Chondrocyte (in vitro differentiated cells): Measurements from ENCODE around the gene PAIP2B. TPM values are rescaled to one million over a fixed set of nuclear protein-coding genes. Genes with fewer than 3 reads are reported as not detected.
"Not testable (repeated sequence)": the region's sequence is repeated elsewhere in the genome, so short reads cannot be mapped to it uniquely, and the experiment has no call there.

Experiments used
- DNase-seq: peaks from one replicate; pipeline ENCODE4 v3.0.0; 2021; ENCODE audit warnings: mixed read lengths, low spot score
- H3K27ac Mint-ChIP-seq: one replicate; pipeline ENCODE4 v1.8.0; 2021; ENCODE audit warnings: mild to moderate bottlenecking, moderate library complexity, mixed read lengths; ENCODE audit not compliant: unreplicated experiment
- H3K27me3 Mint-ChIP-seq: 2 replicates; pipeline ENCODE4 v1.8.0; 2021; ENCODE audit warnings: low read depth, mixed read lengths
- H3K36me3 Mint-ChIP-seq: 2 replicates; pipeline ENCODE4 v1.8.0; 2021; ENCODE audit warnings: low read depth, mixed read lengths
- H3K4me1 Mint-ChIP-seq: 2 replicates; pipeline ENCODE4 v1.8.0; 2021; ENCODE audit warnings: low read depth, mild to moderate bottlenecking, mixed read lengths
- H3K4me3 Mint-ChIP-seq: one replicate; pipeline ENCODE4 v1.8.0; 2021; ENCODE audit warnings: mild to moderate bottlenecking, moderate library complexity, mixed read lengths; ENCODE audit not compliant: unreplicated experiment
- H3K9me3 Mint-ChIP-seq: 2 replicates; pipeline ENCODE4 v1.8.0; 2021; ENCODE audit warnings: low read depth, mixed read lengths
- CTCF ChIP-seq: fragments of 200-600 bp; sonication (generic); IDR thresholded peaks from 2 replicates; pipeline ENCODE4 v1.5.0; 2021; ENCODE audit warnings: antibody characterized with exemption, mild to moderate bottlenecking, moderate library complexity
- total RNA-seq: library from RNA; stranded (reverse); gene quantifications from 3 replicates; pipeline ENCODE4 v1.2.1, GENCODE V29; 2021

The PAIP2B gene
- total RNA-seq, 1 donor from 2014 or later = 0.70 TPM

- DNase-seq = no peak
- no peak overlapping the region for H3K27ac Mint-ChIP-seq
- peaks cover 3% of the 10 kb centered on the region for H3K27me3 Mint-ChIP-seq
- H3K4me1 Mint-ChIP-seq = no peaks in the 10 kb centered on the region
- peaks cover 3% of the 10 kb centered on the region for H3K36me3 Mint-ChIP-seq
- H3K9me3 Mint-ChIP-seq = peaks cover 14% of the 10 kb centered on the region
- peak; percentile 66 for TF ChIP-seq CTCF
- H3K4me3 Mint-ChIP-seq = no peak overlapping the region
These were observed 36.0 kb downstream of the PAIP2B start for GRCh38 chr2:71190656-71191569.

- no peak for DNase-seq
- Mint-ChIP-seq H3K4me1 (no peaks in the 10 kb centered on the region), H3K27me3 (no peaks in the 10 kb centered on the region), H3K9me3 (no peaks in the 10 kb centered on the region), H3K4me3 (no peak overlapping the region), H3K36me3 (no peaks in the 10 kb centered on the region), H3K27ac (no peak overlapping the region)
- no peak for TF ChIP-seq CTCF
These were observed 39.3 kb downstream of the PAIP2B start for GRCh38 chr2:71187589-71187988.

- no peaks in the 10 kb centered on the region for H3K4me1 Mint-ChIP-seq
- H3K27ac Mint-ChIP-seq = no peak overlapping the region
- H3K9me3 Mint-ChIP-seq = no peaks in the 10 kb centered on the region
- no peaks in the 10 kb centered on the region for H3K27me3 Mint-ChIP-seq
- no peak for DNase-seq
- H3K36me3 Mint-ChIP-seq = no peaks in the 10 kb centered on the region
- TF ChIP-seq CTCF = no peak
- no peak overlapping the region for H3K4me3 Mint-ChIP-seq
These were observed 39.9 kb downstream of the PAIP2B start for GRCh38 chr2:71186973-71187372.

GRCh38 chr2:71183306-71184115 is 43.4 kb downstream of the PAIP2B start:
- H3K4me1 Mint-ChIP-seq, DNase-seq, H3K9me3 Mint-ChIP-seq, H3K4me3 Mint-ChIP-seq, H3K27me3 Mint-ChIP-seq, H3K27ac Mint-ChIP-seq, H3K36me3 Mint-ChIP-seq: not testable (repeated sequence)

GRCh38 chr2:71181316-71181715 is 45.6 kb downstream of the PAIP2B start:
- H3K27ac Mint-ChIP-seq = no peak overlapping the region
- no peaks in the 10 kb centered on the region for H3K4me1 Mint-ChIP-seq
- no peaks in the 10 kb centered on the region for H3K9me3 Mint-ChIP-seq
- TF ChIP-seq CTCF = no peak
- H3K36me3 Mint-ChIP-seq = no peaks in the 10 kb centered on the region
- DNase-seq = no peak
- peaks cover 20% of the 10 kb centered on the region for H3K27me3 Mint-ChIP-seq
- no peak overlapping the region for H3K4me3 Mint-ChIP-seq

GRCh38 chr2:71178836-71179235 is 48.1 kb downstream of the PAIP2B start:
- H3K36me3 Mint-ChIP-seq, H3K27ac Mint-ChIP-seq, DNase-seq, H3K4me3 Mint-ChIP-seq, H3K4me1 Mint-ChIP-seq, H3K9me3 Mint-ChIP-seq: not testable (repeated sequence)
- H3K27me3 Mint-ChIP-seq = peaks cover 26% of the 10 kb centered on the region
